NT2/D1 (cell line): ENCODE results near the gene ATP2A3.

ENCODE experiments used
- DNase-seq: peaks from one replicate; pipeline ENCODE4 v3.0.0-alpha.2; 2011; ENCODE audit warnings: low read depth, low spot score
- H3K27me3 ChIP-seq: 2 replicates; pipeline ENCODE4 v1.6.0; 2011; ENCODE audit warnings: mild to moderate bottlenecking; ENCODE audit not compliant: insufficient read length, insufficient read depth
- H3K36me3 ChIP-seq: 2 replicates; pipeline ENCODE4 v1.6.1; 2011; ENCODE audit warnings: mild to moderate bottlenecking, low read length, mixed read lengths; ENCODE audit not compliant: insufficient read depth, insufficient read length
- H3K4me1 ChIP-seq: 2 replicates; pipeline ENCODE4 v1.5.1; 2011; ENCODE audit not compliant: insufficient read depth, insufficient read length
- H3K4me3 ChIP-seq: 2 replicates; pipeline ENCODE4 v1.5.1; 2011; ENCODE audit warnings: low read depth; ENCODE audit not compliant: insufficient read length
- H3K9ac ChIP-seq: 2 replicates; pipeline ENCODE4 v1.6.0; 2011; ENCODE audit warnings: low read depth; ENCODE audit not compliant: insufficient read length
- H3K9me3 ChIP-seq: 2 replicates; pipeline ENCODE4 v1.5.1; 2011; ENCODE audit warnings: mild to moderate bottlenecking, low read length; ENCODE audit not compliant: insufficient read depth
- SUZ12 ChIP-seq: IDR thresholded peaks from 2 replicates; pipeline ENCODE4 v1.6.1; 2011; ENCODE audit not compliant: insufficient read length, insufficient read depth; ENCODE audit errors: extremely low read depth
- YY1 ChIP-seq: IDR thresholded peaks from 2 replicates; pipeline ENCODE4 v1.6.1; 2011; ENCODE audit not compliant: insufficient read length, insufficient read depth
- ZNF274 ChIP-seq: IDR thresholded peaks from 2 replicates; pipeline ENCODE4 v1.6.1; 2011; ENCODE audit warnings: mild to moderate bottlenecking, low read depth, low read length

Gene ATP2A3

DNA sequence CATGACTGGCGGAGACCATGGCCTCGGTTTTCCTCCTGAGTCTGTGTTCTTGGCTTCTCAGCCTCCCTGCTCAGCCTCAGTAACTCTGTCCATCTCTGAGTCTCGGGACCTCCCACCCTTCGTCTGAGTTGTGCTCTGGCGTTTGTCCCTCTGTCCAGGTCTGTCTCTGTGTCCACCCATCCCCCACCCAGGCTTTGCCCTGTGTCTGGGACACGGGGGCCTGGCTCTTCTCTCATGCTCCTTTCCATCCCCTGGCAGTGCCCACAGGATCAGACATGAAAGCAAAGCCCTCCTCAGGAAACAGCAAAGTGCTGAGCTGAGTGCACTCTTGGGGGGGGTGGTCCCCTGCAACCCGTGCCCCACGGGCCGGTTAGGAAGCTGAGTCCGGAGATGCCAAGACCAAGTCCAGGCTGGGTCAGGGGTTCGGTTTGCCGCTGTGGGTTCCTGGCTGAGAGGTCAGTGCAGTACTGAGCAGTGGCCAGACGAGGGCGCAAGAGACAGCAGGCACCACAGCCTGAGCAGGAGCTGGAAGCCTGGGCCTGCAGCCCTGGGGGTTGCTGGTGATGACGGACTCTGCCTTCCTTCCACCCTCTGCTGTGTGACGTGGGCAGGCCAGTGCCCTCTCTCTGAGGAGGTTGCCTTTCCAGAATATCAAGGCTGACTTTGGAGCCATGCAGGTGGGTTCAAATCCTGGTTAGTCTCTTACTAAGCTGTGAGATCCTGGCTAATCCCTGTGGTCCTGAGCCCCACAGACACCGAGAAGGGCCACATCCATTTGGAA, 50.5 kb downstream of the ATP2A3 start:
- Histone ChIP-seq H3K4me3 (no peak overlapping the region), H3K36me3 (no peaks in the 10 kb centered on the region), H3K9me3 (no peaks in the 10 kb centered on the region), H3K27me3 (peaks cover 2% of the 10 kb centered on the region), H3K4me1 (no peaks in the 10 kb centered on the region), H3K9ac (peak overlapping the region; percentile 2)
- no peak for TF ChIP-seq YY1
- TF ChIP-seq ZNF274 = no peak
- TF ChIP-seq SUZ12 = no peak
- peak; percentile 33 for DNase-seq

- no peaks in the 10 kb centered on the region for H3K36me3 ChIP-seq
- no peak for DNase-seq
- peaks cover under 1% of the 10 kb centered on the region for H3K4me1 ChIP-seq
- no peak overlapping the region for H3K9ac ChIP-seq
- no peak overlapping the region for H3K4me3 ChIP-seq
- peaks cover 2% of the 10 kb centered on the region for H3K27me3 ChIP-seq
- TF ChIP-seq ZNF274 (no peak), SUZ12 (no peak), YY1 (no peak)
- H3K9me3 ChIP-seq = no peaks in the 10 kb centered on the region
Measured at GRCh38 chr17:3912827-3913226, 51.4 kb downstream of the ATP2A3 start.

- DNase-seq = no peak
- H3K4me3 ChIP-seq = no peak overlapping the region
- H3K9ac ChIP-seq = no peak overlapping the region
- peaks cover 5% of the 10 kb centered on the region for H3K4me1 ChIP-seq
- no peaks in the 10 kb centered on the region for H3K9me3 ChIP-seq
- TF ChIP-seq ZNF274 = no peak
- TF ChIP-seq YY1 = no peak
- TF ChIP-seq SUZ12 = no peak
- peaks cover 2% of the 10 kb centered on the region for H3K27me3 ChIP-seq
- no peaks in the 10 kb centered on the region for H3K36me3 ChIP-seq
Measured at GRCh38 chr17:3911271-3912053, 52.8 kb downstream of the ATP2A3 start.

DNA sequence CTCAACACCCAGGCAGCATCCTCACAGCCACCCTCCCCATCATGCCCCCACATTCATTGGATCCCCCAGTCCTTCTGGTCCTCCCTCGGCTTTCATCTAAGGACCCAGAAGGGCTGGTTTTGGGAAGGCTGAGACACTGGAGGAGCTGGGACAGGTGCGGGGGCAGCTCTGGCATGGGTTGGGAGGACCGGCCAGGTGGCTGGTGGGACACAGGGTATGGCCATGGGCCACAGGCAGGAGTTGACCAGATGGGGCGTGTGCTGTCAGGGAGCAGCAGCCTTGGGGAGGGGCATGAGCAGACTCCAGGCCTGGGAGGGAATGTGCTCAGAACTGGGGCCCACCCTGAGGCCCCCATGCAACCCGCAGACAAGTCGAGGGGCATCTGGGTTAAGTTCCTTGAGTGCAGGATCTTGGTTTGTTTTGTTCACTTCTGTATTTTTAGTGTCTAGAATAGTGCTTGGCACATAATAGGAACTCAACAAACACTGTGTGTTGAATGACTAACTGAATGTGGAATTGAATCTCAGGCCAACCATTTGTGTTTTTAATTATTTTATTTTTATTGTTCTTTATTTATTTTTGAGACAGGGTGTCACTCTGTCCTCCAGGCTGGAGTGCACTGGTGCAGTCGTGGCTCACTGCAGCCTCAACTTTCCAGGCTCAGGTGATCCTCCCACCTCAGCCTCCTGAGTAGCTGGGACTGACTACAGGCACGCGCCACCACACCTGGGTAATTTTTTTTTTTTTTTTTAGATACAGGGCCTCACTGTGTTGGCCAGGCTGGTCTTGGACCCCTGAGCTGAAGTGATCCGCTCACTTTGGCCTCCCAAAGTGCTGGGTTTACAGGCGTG, 53.6 kb downstream of the ATP2A3 start:
- Histone ChIP-seq H3K9ac (no peak overlapping the region), H3K27me3 (peaks cover 2% of the 10 kb centered on the region), H3K4me1 (peaks cover 5% of the 10 kb centered on the region), H3K36me3 (no peaks in the 10 kb centered on the region), H3K9me3 (no peaks in the 10 kb centered on the region), H3K4me3 (no peak overlapping the region)
- no peak for DNase-seq
- no peak for TF ChIP-seq ZNF274
- no peak for TF ChIP-seq YY1
- no peak for TF ChIP-seq SUZ12

GRCh38 chr17:3909257-3909656, 55.0 kb downstream of the ATP2A3 start:
- Histone ChIP-seq H3K4me1 (peaks cover 11% of the 10 kb centered on the region), H3K36me3 (no peaks in the 10 kb centered on the region), H3K4me3 (no peak overlapping the region), H3K9ac (no peak overlapping the region), H3K9me3 (no peaks in the 10 kb centered on the region), H3K27me3 (peaks cover 2% of the 10 kb centered on the region)
- no peak for DNase-seq
- TF ChIP-seq SUZ12 = no peak
- TF ChIP-seq YY1 = no peak
- TF ChIP-seq ZNF274 = no peak

GRCh38 chr17:3907483-3908216, 56.6 kb downstream of the ATP2A3 start:
- no peak for DNase-seq
- no peaks in the 10 kb centered on the region for H3K9me3 ChIP-seq
- peaks cover 21% of the 10 kb centered on the region for H3K4me1 ChIP-seq
- no peak overlapping the region for H3K9ac ChIP-seq
- H3K27me3 ChIP-seq = peaks cover 3% of the 10 kb centered on the region
- H3K36me3 ChIP-seq = no peaks in the 10 kb centered on the region
- no peak overlapping the region for H3K4me3 ChIP-seq
- TF ChIP-seq ZNF274 (no peak), YY1 (no peak), SUZ12 (no peak)
